GM06990 (cell line): ENCODE measurements around the gene ADRA2C.

ENCODE experiments used
- DNase-seq: peaks from one replicate; pipeline ENCODE4 v3.0.0-alpha.2; 2011; ENCODE audit not compliant: insufficient read length; ENCODE audit errors: extremely low read depth
- H3K27me3 ChIP-seq: replicated peaks from 2 replicates; pipeline ENCODE4 v1.6.0; 2011; ENCODE audit warnings: low read length; ENCODE audit not compliant: control insufficient read depth, insufficient read depth
- H3K36me3 ChIP-seq: 2 replicates; pipeline ENCODE4 v1.5.1; 2011; ENCODE audit warnings: low read length; ENCODE audit not compliant: control insufficient read depth, insufficient read depth
- H3K4me3 ChIP-seq: replicated peaks from 2 replicates; pipeline ENCODE4 v1.5.1; 2011; ENCODE audit warnings: low read depth, mild to moderate bottlenecking, control low read depth, low read length
- TF ChIP-seq, protein P1 (sequence below): IDR thresholded peaks from 2 replicates; pipeline ENCODE4 v1.5.1; 2011; ENCODE audit warnings: low read length, control low read depth, mild to moderate bottlenecking, inconsistent platforms; ENCODE audit not compliant: insufficient read depth, poor library complexity, severe bottlenecking

Gene ADRA2C

GRCh38 chr4:3762264-3762663, 3.9 kb upstream of the ADRA2C start:
- Histone ChIP-seq H3K36me3 (no peaks in the 10 kb centered on the region), H3K27me3 (no peaks in the 10 kb centered on the region; the same call in 1 of the 2 replicates), H3K4me3 (no peak overlapping the region)
- DNase-seq, result no peak
- TF ChIP-seq, protein P1, sequence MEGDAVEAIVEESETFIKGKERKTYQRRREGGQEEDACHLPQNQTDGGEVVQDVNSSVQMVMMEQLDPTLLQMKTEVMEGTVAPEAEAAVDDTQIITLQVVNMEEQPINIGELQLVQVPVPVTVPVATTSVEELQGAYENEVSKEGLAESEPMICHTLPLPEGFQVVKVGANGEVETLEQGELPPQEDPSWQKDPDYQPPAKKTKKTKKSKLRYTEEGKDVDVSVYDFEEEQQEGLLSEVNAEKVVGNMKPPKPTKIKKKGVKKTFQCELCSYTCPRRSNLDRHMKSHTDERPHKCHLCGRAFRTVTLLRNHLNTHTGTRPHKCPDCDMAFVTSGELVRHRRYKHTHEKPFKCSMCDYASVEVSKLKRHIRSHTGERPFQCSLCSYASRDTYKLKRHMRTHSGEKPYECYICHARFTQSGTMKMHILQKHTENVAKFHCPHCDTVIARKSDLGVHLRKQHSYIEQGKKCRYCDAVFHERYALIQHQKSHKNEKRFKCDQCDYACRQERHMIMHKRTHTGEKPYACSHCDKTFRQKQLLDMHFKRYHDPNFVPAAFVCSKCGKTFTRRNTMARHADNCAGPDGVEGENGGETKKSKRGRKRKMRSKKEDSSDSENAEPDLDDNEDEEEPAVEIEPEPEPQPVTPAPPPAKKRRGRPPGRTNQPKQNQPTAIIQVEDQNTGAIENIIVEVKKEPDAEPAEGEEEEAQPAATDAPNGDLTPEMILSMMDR, result no peak

- Histone ChIP-seq H3K27me3 (no peaks in the 10 kb centered on the region; the same call in 1 of the 2 replicates), H3K4me3 (no peak overlapping the region), H3K36me3 (no peaks in the 10 kb centered on the region)
- no peak for DNase-seq
- TF ChIP-seq, protein P1, result no peak
Measured at GRCh38 chr4:3762753-3763549, 3.2 kb upstream of the ADRA2C start.

- no peak for DNase-seq
- H3K4me3 ChIP-seq, result no peak overlapping the region
- TF ChIP-seq, protein P1, result no peak
- no peaks in the 10 kb centered on the region for H3K27me3 ChIP-seq
- H3K36me3 ChIP-seq, result no peaks in the 10 kb centered on the region
Measured at GRCh38 chr4:3765271-3766035, 732 bp upstream of the ADRA2C start.

- DNase-seq, result no peak
- Histone ChIP-seq H3K27me3 (no peaks in the 10 kb centered on the region), H3K36me3 (no peaks in the 10 kb centered on the region), H3K4me3 (no peak overlapping the region)
- TF ChIP-seq, protein P1, result no peak
Measured at GRCh38 chr4:3766785-3767569, 792 bp downstream of the ADRA2C start.

GRCh38 chr4:3767570-3768288, 1.5 kb downstream of the ADRA2C start:
- DNase-seq, result no peak
- Histone ChIP-seq H3K36me3 (no peaks in the 10 kb centered on the region), H3K27me3 (no peaks in the 10 kb centered on the region), H3K4me3 (no peak overlapping the region)
- TF ChIP-seq, protein P1, result no peak
